GM23338 (cell line): Measurements from ENCODE around the gene ZSCAN5C. TPM values are rescaled to one million over a fixed set of nuclear protein-coding genes. Genes with fewer than 3 reads are reported as not detected.
"Not testable (repeated sequence)": the region's sequence is repeated elsewhere in the genome, so short reads cannot be mapped to it uniquely, and the experiment has no call there.

ENCODE experiments used
- ATAC-seq: fragments of 200-7000 bp; cut with Tn5 transposase; 3 replicates; pipeline ENCODE4 v1.9.1; 2020
- DNase-seq: peaks from one replicate; pipeline ENCODE4 v3.0.0-alpha.2; 2015; ENCODE audit warnings: low spot score
- H2AFZ ChIP-seq: fragments of 200-600 bp; sonication (generic); 2 replicates; pipeline ENCODE4 v1.8.0; 2016; ENCODE audit warnings: antibody characterized with exemption, mild to moderate bottlenecking, moderate library complexity
- H3F3A ChIP-seq: fragments of 200-600 bp; sonication (generic); replicated peaks from 2 replicates; pipeline ENCODE4 v1.8.0; 2017; ENCODE audit warnings: antibody characterized with exemption, mixed run types, low read depth
- H3K27ac ChIP-seq: fragments of 200-600 bp; sonication (generic); 2 replicates; pipeline ENCODE4 v1.6.1; 2016; ENCODE audit warnings: low read depth
- H3K27me3 ChIP-seq: fragments of 200-600 bp; sonication (generic); 2 replicates; pipeline ENCODE4 v1.8.0; 2016; ENCODE audit warnings: mild to moderate bottlenecking, mixed run types, moderate library complexity; ENCODE audit not compliant: insufficient read depth
- H3K36me3 ChIP-seq: fragments of 200-600 bp; sonication (generic); 2 replicates; pipeline ENCODE4 v1.8.0; 2016; ENCODE audit warnings: mild to moderate bottlenecking; ENCODE audit not compliant: insufficient read depth
- H3K4me1 ChIP-seq: fragments of 200-600 bp; sonication (generic); 2 replicates; pipeline ENCODE4 v1.8.0; 2016; ENCODE audit warnings: mild to moderate bottlenecking, moderate library complexity; ENCODE audit not compliant: insufficient read depth
- H3K4me2 ChIP-seq: fragments of 200-600 bp; sonication (generic); 2 replicates; pipeline ENCODE4 v1.7.1; 2017; ENCODE audit warnings: mixed run types
- H3K4me3 ChIP-seq: fragments of 200-600 bp; sonication (generic); 2 replicates; pipeline ENCODE4 v1.6.1; 2016; ENCODE audit warnings: mixed run types
- H3K79me2 ChIP-seq: fragments of 200-600 bp; sonication (generic); replicated peaks from 2 replicates; pipeline ENCODE4 v1.8.0; 2017; ENCODE audit warnings: mild to moderate bottlenecking; ENCODE audit not compliant: insufficient read depth
- H3K9me2 ChIP-seq: fragments of 200-600 bp; sonication (generic); 2 replicates; pipeline ENCODE4 v1.8.0; 2017; ENCODE audit not compliant: insufficient read depth
- H4K20me1 ChIP-seq: fragments of 200-600 bp; sonication (generic); replicated peaks from 2 replicates; pipeline ENCODE4 v1.8.0; 2017; ENCODE audit warnings: mild to moderate bottlenecking; ENCODE audit not compliant: insufficient read depth
- H3K27ac Mint-ChIP-seq: 2 replicates; pipeline ENCODE4 v1.8.0; 2020; ENCODE audit warnings: inconsistent platforms, mild to moderate bottlenecking, moderate library complexity, mixed read lengths
- H3K27me3 Mint-ChIP-seq: 3 replicates; pipeline ENCODE4 v1.8.0; 2022; ENCODE audit warnings: low read depth, mild to moderate bottlenecking, moderate library complexity, mixed read lengths, inconsistent platforms; ENCODE audit not compliant: insufficient read depth, poor library complexity
- H3K36me3 Mint-ChIP-seq: 3 replicates; pipeline ENCODE4 v1.8.0; 2021; ENCODE audit warnings: low read depth, mild to moderate bottlenecking, inconsistent platforms, moderate library complexity, mixed read lengths
- H3K4me1 Mint-ChIP-seq: 3 replicates; pipeline ENCODE4 v1.8.0; 2020; ENCODE audit warnings: mild to moderate bottlenecking, inconsistent platforms, mixed read lengths
- H3K4me3 Mint-ChIP-seq: 3 replicates; pipeline ENCODE4 v1.8.0; 2021; ENCODE audit warnings: moderate library complexity, mild to moderate bottlenecking, inconsistent platforms, mixed read lengths
- H3K9me3 Mint-ChIP-seq: 3 replicates; pipeline ENCODE4 v1.8.0; 2020; ENCODE audit warnings: moderate library complexity, mild to moderate bottlenecking, inconsistent platforms, mixed read lengths
- ZNF114 ChIP-seq: fragments of 250-450 bp; sonication (Bioruptor Pico); IDR thresholded peaks from 2 replicates; pipeline ENCODE4 v1.5.0; 2020; ENCODE audit warnings: mild to moderate bottlenecking, moderate library complexity
- ZNF462 ChIP-seq: fragments of 250-450 bp; sonication (Bioruptor Pico); IDR thresholded peaks from 2 replicates; pipeline ENCODE4 v1.5.0; 2020; ENCODE audit warnings: mild to moderate bottlenecking, moderate library complexity
- polyA plus RNA-seq: library from polyadenylated mRNA; unstranded; fragments of >200 nt; fragmentation: Nextera tagmentation; extraction: Ambion mirVana; gene quantifications from 2 replicates; pipeline ENCODE4 v1.2.1, GENCODE V29; 2016
- total RNA-seq: library from RNA; depleted of rRNA; stranded (reverse); fragments of >200 nt; shearing (Covaris generic); gene quantifications from 2 replicates; pipeline ENCODE4 v1.2.3, GENCODE V29; 2014

Gene ZSCAN5C
- total and polyA plus RNA-seq, 2 experiments from 2014 or later: not detected

GRCh38 chr19:56174550-56174949, 27.5 kb upstream of the ZSCAN5C start (continued):
- TF ChIP-seq ZNF462: no peak
- no peak for TF ChIP-seq ZNF114 (CRISPR knock-in tag)

- H3K4me2 ChIP-seq, H3K4me1 ChIP-seq, H3K36me3 Mint-ChIP-seq, H4K20me1 ChIP-seq, H3K9me2 ChIP-seq, H3K27ac ChIP-seq, H3F3A ChIP-seq, H3K9me3 Mint-ChIP-seq, ATAC-seq, H3K79me2 ChIP-seq, H3K4me3 Mint-ChIP-seq, DNase-seq, H3K4me3 ChIP-seq, H3K27me3 ChIP-seq, H3K36me3 ChIP-seq, H2AFZ ChIP-seq, H3K4me1 Mint-ChIP-seq: not testable (repeated sequence)
- H3K27ac Mint-ChIP-seq: peak within 1 kb of the TSS; percentile 52; the same call in 1 of the 2 replicates
- H3K27me3 Mint-ChIP-seq: peaks cover 12% of the 10 kb centered on the region
Measured at GRCh38 chr19:56175861-56176307, 26.2 kb upstream of the ZSCAN5C start, which contains the start of gene GALP. Gene GALP, plus strand, starts transcription at chr19:56176008. Its CDS starts 1,101 bp downstream, at chr19:56177109.

- not testable (repeated sequence) for H3K4me1 ChIP-seq, H3K4me2 ChIP-seq, H3K27ac Mint-ChIP-seq, H3K4me3 ChIP-seq, H2AFZ ChIP-seq, H3K36me3 ChIP-seq, DNase-seq, ATAC-seq, H3K4me1 Mint-ChIP-seq, H3K9me3 Mint-ChIP-seq, H3K36me3 Mint-ChIP-seq, H3K79me2 ChIP-seq, H3K4me3 Mint-ChIP-seq, H3K27ac ChIP-seq, H3F3A ChIP-seq, H4K20me1 ChIP-seq, H3K9me2 ChIP-seq, H3K27me3 ChIP-seq
- peaks cover 12% of the 10 kb centered on the region for H3K27me3 Mint-ChIP-seq
Measured at GRCh38 chr19:56176310-56176709, 25.8 kb upstream of the ZSCAN5C start.
